IgD-negative memory B cell (primary cell): ENCODE results near the gene CNTNAP2. TPM values are rescaled to one million over a fixed set of nuclear protein-coding genes. Genes with fewer than 3 reads are reported as not detected.

Experiments used
- H3K27ac Mint-ChIP-seq, 3 donors: one replicate each; pipeline ENCODE4 v1.8.0; 2020 to 2022; ENCODE audit warnings: mild to moderate bottlenecking in 3 of 3, mixed read lengths in 3 of 3, moderate library complexity in 1 of 3
- H3K27me3 Mint-ChIP-seq: one replicate; pipeline ENCODE4 v1.8.0; 2021; ENCODE audit warnings: mixed read lengths
- H3K36me3 Mint-ChIP-seq: one replicate; pipeline ENCODE4 v1.8.0; 2020; ENCODE audit warnings: mild to moderate bottlenecking, mixed read lengths
- H3K4me1 Mint-ChIP-seq, 3 donors: one replicate each; pipeline ENCODE4 v1.8.0; 2020 to 2022; ENCODE audit warnings: mixed read lengths in 3 of 3, mild to moderate bottlenecking in 1 of 3
- H3K4me3 Mint-ChIP-seq, 4 donors: one replicate each; pipeline ENCODE4 v1.8.0; 2020 to 2022; ENCODE audit warnings: mild to moderate bottlenecking in 4 of 4, mixed read lengths in 4 of 4, moderate library complexity in 3 of 4
- H3K9me3 Mint-ChIP-seq, 3 donors: one replicate each; pipeline ENCODE4 v1.8.0; 2020 to 2021; ENCODE audit warnings: mixed read lengths in 3 of 3, mild to moderate bottlenecking in 1 of 3
- polyA plus RNA-seq: library from polyadenylated mRNA; unstranded; fragments of 300-500 nt; fragmentation: Illumina TruSeq; gene quantifications from one replicate; pipeline ENCODE4 v1.2.3, GENCODE V29; 2021

CNTNAP2 gene
- polyA plus RNA-seq, 1 donor from 2014 or later = 47.3 TPM

DNA sequence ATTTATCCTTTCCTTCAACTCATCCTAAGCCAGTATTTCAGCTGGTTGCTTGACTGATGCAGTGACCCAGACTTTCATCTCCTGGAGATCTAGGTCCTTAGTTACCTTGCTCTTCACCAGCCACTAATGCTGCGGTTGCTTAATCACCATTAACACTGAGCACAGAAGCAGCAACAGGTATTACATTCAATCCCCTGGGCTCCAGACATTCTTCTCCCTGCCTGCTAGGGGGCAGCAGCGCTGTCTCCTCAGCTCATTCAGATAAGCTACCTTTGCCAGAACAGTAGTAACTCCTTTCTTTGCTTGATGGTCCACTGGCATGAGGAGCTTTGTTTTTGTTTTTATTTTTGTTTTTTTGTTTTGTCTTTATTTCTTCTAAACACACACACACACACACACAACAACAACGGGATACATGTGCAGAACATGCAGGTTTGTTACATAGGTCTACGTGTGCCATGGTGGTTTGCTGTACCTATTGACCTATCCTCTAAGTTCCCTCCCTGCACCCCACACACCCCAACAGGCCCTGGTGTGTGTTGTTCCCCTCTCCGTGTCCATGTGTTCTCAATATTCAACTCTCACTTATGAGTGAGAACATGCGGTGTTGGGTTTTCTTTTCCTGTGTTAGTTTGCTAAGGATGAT is 1430.8 kb downstream of the CNTNAP2 start:
- no peaks in the 10 kb centered on the region for H3K27me3 Mint-ChIP-seq
- peaks cover 2% of the 10 kb centered on the region for H3K36me3 Mint-ChIP-seq

DNA sequence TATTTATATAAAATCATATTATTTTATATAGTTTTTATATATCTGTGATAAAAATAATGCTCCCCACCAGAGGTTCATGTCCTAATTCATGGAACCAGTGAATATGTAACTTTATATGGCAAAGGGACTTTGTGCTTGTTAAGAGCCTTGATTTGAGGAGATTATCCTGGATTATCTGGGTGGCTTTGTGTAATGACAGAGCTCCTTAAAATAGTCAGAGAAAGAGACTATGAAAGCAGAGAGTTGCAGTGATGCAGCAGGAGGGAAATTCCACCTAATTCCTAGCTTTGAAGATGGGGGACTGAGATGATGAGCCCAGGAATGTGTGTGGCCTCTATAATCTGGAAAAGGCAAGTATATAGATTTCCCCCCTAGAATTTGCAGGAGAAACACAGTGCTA is 1439.7 kb downstream of the CNTNAP2 start:
- Mint-ChIP-seq H3K27ac (peak overlapping the region in 1 of 3 donors; percentile 54), H3K9me3 (peaks cover 5 to 11% (median 6%) of the 10 kb centered on the region in 3 donors), H3K27me3 (no peaks in the 10 kb centered on the region), H3K4me3 (no peak overlapping the region), H3K36me3 (no peaks in the 10 kb centered on the region), H3K4me1 (peaks cover 0 to 3% (median 0%) of the 10 kb centered on the region in 3 donors)

More for the DNA sequence above, 1430.8 kb downstream of the CNTNAP2 start:
- Mint-ChIP-seq H3K27ac (peak overlapping the region in 1 of 3 donors; percentile 46), H3K9me3 (peaks cover 6 to 8% (median 7%) of the 10 kb centered on the region in 3 donors), H3K4me3 (no peak overlapping the region), H3K4me1 (no peaks in the 10 kb centered on the region)

DNA sequence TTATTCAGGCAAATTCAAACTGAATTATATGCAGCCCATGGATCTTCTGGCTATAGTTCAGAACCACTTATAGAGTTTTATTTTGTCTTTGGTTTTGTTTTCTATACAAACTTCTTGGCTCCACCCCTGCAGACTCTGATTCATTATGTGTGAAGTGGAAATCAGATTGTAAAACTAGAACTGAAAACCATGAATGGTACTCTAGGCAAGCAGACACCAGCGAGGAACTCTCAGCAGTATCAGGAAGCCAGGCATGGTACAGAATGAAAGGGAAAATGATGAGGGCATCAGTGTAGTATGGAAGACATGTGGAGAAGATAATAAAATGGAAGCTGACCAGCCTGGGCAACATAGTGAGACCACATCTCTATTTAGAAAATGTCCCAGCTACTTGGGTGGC is 1447.1 kb downstream of the CNTNAP2 start:
- Mint-ChIP-seq H3K27me3 (no peaks in the 10 kb centered on the region), H3K27ac (no peak overlapping the region), H3K4me1 (no peaks in the 10 kb centered on the region), H3K9me3 (peaks cover 1 to 9% (median 4%) of the 10 kb centered on the region in 3 donors), H3K4me3 (no peak overlapping the region), H3K36me3 (no peaks in the 10 kb centered on the region)

DNA sequence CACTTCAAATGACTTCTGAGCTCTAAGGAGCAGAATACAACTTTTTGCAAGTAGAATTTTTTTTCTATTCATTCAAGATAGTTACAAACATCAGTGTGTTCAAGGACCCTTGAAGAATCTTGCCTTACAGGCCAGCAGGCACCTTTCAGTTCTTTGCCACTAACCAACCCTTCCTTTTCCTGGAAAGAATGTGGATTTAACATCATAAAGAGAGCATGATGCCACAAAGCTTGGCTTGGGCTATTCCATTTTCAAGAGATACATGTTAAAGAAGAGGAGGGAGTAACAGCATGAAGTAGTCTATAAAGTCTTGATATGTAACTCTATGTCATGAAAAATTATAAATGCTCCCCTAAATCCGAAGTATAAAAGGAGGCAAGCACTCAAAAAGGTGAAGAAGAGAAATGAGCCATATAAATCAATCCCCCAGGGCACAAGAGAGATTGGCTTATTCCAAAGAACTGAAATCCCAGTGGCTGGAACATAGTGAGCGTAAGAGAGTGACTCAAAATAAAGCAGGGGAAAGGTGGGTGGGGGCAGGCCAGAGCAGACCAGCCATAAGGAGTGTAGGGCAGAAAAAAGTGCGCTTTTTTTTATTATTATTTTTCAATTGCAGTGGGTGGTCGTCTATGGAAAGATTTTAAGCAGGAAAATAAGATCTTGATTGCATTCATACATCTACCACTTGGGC is 1448.3 kb downstream of the CNTNAP2 start:
- Mint-ChIP-seq H3K27ac (no peak overlapping the region), H3K4me1 (no peaks in the 10 kb centered on the region), H3K27me3 (no peaks in the 10 kb centered on the region), H3K36me3 (no peaks in the 10 kb centered on the region), H3K4me3 (no peak overlapping the region), H3K9me3 (peaks cover 3 to 9% (median 4%) of the 10 kb centered on the region in 3 donors)

DNA sequence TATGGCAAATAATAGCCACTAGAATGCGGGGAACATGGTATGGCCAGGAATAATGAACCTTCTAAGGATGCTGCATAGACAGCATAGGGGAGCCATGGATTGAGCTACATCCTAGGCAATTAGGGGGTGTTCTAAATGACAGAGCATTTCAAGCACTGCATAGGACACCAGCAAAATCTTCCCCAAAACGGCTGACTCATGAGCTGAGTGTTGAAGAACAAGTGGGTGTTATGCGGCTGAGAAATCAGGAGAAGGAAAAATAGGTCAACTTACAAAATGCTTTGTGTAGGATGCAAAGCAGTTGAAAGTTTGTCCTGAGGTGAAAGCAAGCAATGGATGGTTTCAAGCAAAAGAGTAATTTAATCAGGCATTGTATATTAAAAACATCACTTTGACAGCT is 1450.4 kb downstream of the CNTNAP2 start:
- Mint-ChIP-seq H3K36me3 (no peaks in the 10 kb centered on the region), H3K9me3 (peaks cover 4 to 15% (median 9%) of the 10 kb centered on the region in 3 donors), H3K4me3 (no peak overlapping the region), H3K27ac (no peak overlapping the region), H3K4me1 (no peaks in the 10 kb centered on the region), H3K27me3 (no peaks in the 10 kb centered on the region)

DNA sequence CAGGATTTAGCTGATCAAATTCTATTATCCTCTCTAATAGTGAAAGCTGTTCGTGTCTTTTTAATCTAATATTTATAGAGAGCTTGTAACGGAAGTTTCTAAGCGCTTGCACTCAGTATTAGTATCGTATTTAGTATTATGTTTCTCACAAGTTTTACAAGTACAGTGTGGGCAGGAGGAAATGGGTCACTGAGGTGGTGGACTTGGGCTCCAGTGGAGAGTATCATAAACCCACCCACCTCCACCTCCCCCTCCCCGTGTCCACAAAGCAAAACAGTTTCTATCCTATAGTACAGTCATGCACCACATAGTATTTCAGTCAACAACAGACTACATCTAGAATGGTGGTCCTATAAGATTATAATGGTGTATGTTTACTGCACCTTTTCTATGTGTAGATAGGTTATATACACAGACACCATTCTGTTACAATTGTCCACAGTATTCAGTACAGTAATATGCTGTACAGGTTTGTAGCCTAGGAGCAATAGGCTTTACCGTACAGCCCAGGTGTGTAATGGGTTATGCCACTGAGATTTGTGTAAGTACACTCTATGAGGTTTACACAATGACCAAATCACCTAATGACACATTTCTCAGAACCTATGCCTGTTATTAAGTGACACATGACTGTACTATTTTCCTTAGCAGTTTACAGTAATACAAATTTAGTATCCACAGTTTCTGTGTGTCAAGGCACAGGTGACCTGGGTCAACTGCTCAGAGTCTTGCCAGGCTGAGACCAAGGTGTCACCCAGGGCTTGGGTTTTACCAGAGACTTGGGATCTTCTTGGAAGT is 1452.7 kb downstream of the CNTNAP2 start:
- Mint-ChIP-seq H3K36me3 (no peaks in the 10 kb centered on the region), H3K9me3 (peaks cover 4 to 15% (median 7%) of the 10 kb centered on the region in 3 donors), H3K4me1 (no peaks in the 10 kb centered on the region), H3K4me3 (no peak overlapping the region), H3K27me3 (no peaks in the 10 kb centered on the region), H3K27ac (no peak overlapping the region)

DNA sequence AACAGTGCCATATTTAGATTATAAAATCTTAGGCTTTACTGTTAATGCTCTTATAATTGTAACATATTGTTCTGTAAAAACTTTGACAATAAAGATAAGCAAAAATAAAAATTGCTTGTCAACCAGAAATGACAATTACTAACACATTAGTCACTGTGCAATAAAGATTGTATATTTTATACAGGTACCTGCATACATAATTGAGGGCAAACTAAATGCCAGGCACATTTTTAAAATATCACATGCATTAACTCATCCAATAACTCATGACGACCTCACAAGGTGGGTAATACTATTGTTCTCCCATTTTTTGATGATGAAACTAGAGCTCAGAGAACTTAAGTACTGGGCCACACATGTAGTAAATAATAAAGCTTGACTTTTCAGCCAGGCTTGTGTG is 1453.8 kb downstream of the CNTNAP2 start:
- Mint-ChIP-seq H3K36me3 (no peaks in the 10 kb centered on the region), H3K4me3 (no peak overlapping the region), H3K9me3 (peaks cover 5 to 10% (median 7%) of the 10 kb centered on the region in 3 donors), H3K27ac (no peak overlapping the region), H3K4me1 (no peaks in the 10 kb centered on the region), H3K27me3 (no peaks in the 10 kb centered on the region)

DNA sequence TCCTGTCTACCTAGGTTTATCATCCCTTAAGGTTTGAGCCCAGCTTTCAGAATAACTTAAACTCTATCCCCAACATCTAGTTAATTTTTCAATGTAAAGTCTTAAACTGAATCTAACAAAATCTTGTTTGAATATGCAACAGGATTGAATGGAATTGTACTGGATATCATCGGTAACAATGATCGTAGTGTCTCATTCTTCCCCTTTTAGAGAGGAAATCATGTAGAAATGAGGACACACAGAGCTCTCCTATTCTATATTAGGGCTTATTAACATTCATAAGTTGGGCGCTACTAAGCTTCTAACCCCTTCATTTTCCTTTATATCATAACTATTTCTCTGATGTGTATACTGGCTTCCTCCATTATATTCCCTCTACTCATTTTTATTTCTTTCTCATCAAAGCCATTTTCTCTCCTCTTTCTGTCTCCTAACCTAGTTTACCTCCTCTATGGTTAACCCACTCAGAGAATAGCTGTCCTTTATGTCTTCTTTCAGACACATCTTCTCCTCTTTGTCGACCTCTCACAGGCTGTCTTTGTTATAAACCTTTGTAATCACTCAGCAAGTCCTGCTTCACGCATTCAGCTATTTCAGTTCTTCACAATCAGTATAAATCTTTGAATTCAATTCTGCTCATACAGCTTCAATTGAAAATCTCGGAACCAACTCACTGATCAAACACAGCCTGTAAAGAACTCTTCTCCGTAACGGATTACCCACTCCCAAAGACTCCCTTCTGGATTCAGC is 1455.0 kb downstream of the CNTNAP2 start:
- no peaks in the 10 kb centered on the region for H3K4me1 Mint-ChIP-seq
- no peaks in the 10 kb centered on the region for H3K27me3 Mint-ChIP-seq
- no peak overlapping the region for H3K4me3 Mint-ChIP-seq
- no peaks in the 10 kb centered on the region for H3K36me3 Mint-ChIP-seq
- H3K9me3 Mint-ChIP-seq = peaks cover 5 to 10% (median 6%) of the 10 kb centered on the region in 3 donors
- no peak overlapping the region for H3K27ac Mint-ChIP-seq

DNA sequence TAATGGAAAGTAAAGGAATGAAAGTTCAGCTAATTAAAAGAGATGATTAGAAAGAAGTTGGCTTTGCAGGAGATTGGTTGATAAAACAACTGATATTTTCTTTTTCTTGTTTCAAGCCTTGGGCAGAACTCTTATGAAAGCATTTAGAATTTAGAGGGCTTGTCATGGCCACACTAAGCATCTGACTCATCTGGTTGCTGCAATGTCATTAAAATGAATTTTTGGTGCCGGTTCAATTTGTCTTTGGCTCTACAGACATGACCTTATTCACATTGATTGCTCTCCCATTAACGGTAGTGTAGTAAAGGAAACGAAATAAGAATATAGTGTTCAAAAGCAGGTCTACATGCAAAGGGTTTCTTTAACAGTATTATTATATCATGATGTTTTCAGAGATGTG is 1461.6 kb downstream of the CNTNAP2 start:
- Mint-ChIP-seq H3K9me3 (peaks cover 0 to 3% (median 3%) of the 10 kb centered on the region in 3 donors), H3K36me3 (no peaks in the 10 kb centered on the region), H3K4me1 (no peaks in the 10 kb centered on the region), H3K4me3 (no peak overlapping the region), H3K27ac (no peak overlapping the region), H3K27me3 (no peaks in the 10 kb centered on the region)

DNA sequence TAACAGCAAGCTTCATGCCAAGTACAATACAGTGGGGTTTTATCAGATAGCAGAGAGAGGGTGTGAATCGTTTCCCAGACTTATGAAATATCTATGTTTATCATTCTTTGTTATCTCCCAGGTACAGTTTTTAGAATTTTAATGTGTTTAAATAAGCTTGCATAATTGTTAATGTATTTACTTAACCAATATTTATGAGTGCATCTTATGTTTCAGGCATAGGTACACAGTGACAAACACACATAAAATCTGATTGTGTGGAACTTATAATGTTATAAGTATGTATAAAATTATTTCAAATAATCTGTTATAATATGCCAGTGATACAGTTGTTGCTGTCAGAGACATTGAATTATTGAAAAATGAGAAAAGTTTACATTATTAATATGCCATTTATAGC is 1462.5 kb downstream of the CNTNAP2 start:
- H3K27ac Mint-ChIP-seq = no peak overlapping the region
- peaks cover 0 to 4% (median 3%) of the 10 kb centered on the region in 3 donors for H3K9me3 Mint-ChIP-seq
- no peaks in the 10 kb centered on the region for H3K27me3 Mint-ChIP-seq
- H3K4me1 Mint-ChIP-seq = no peaks in the 10 kb centered on the region
- no peaks in the 10 kb centered on the region for H3K36me3 Mint-ChIP-seq
- H3K4me3 Mint-ChIP-seq = no peak overlapping the region

DNA sequence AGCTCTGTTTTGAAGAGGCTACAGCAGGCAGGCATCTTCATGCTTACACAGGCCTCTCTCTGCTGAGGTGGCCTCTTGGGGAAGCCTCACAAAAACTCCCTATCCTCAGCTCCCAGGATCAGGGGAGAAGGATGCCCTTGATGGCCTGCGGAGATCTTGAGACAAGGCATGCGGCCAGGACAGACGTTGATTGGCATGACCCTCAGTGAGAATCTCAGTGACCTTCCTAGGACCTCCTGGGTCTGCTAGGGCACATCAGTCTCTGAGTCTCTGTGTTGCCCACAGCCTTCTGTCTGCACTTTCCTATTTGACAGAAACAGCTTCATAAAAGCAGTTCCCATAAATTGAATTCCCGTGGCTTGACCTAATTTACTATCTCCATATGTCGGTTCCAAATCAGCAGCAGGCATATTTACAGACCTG is 1468.2 kb downstream of the CNTNAP2 start:
- no peaks in the 10 kb centered on the region for H3K36me3 Mint-ChIP-seq
- no peak overlapping the region for H3K27ac Mint-ChIP-seq
- no peak overlapping the region for H3K4me3 Mint-ChIP-seq
- H3K9me3 Mint-ChIP-seq = peaks cover 0 to 4% (median 3%) of the 10 kb centered on the region in 3 donors
- no peaks in the 10 kb centered on the region for H3K27me3 Mint-ChIP-seq
- no peaks in the 10 kb centered on the region for H3K4me1 Mint-ChIP-seq

DNA sequence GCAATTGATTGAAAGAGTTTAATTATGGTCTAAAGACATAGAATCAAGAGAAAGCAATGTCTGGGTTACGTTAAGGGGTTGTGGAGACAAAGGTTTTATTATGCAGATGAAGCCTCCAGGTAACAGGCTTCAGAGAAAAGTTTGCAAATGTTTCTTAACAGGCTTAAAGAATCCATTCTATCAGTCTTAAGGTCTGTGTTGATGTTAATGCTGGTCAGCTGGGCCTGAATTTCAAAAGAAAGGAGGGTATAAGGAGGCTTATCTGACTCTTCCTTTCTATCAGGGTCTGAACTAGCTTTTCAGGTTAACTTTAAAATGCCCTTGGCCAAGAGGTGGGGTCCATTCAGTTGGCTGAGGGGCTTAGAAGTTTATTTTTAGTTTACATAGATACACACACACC is 1469.5 kb downstream of the CNTNAP2 start:
- Mint-ChIP-seq H3K27ac (no peak overlapping the region), H3K4me3 (no peak overlapping the region), H3K27me3 (no peaks in the 10 kb centered on the region), H3K4me1 (no peaks in the 10 kb centered on the region), H3K36me3 (no peaks in the 10 kb centered on the region), H3K9me3 (peaks cover 0 to 7% (median 3%) of the 10 kb centered on the region in 3 donors)

DNA sequence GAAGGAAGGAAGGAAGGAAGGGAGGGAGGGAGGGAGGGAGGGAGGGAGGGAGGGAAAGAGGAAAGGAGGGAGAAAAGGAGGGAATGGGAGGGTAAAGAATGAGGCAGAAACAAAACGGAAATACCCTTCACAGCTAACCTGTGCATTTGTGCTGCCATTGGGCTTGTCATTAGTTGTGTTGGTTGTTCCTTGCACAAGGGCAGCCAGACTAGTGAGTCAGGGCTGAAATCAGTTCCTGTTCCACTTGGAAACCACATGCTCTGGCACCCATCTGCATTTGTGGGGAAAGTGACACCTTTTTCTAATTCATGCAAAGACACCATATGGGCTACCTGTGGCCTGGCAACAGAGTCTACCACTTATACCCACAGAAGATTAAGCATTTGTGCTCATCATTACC is 1469.9 kb downstream of the CNTNAP2 start:
- Mint-ChIP-seq H3K4me3 (no peak overlapping the region), H3K9me3 (peaks cover 0 to 7% (median 3%) of the 10 kb centered on the region in 3 donors), H3K36me3 (no peaks in the 10 kb centered on the region), H3K27ac (no peak overlapping the region), H3K27me3 (no peaks in the 10 kb centered on the region), H3K4me1 (no peaks in the 10 kb centered on the region)

DNA sequence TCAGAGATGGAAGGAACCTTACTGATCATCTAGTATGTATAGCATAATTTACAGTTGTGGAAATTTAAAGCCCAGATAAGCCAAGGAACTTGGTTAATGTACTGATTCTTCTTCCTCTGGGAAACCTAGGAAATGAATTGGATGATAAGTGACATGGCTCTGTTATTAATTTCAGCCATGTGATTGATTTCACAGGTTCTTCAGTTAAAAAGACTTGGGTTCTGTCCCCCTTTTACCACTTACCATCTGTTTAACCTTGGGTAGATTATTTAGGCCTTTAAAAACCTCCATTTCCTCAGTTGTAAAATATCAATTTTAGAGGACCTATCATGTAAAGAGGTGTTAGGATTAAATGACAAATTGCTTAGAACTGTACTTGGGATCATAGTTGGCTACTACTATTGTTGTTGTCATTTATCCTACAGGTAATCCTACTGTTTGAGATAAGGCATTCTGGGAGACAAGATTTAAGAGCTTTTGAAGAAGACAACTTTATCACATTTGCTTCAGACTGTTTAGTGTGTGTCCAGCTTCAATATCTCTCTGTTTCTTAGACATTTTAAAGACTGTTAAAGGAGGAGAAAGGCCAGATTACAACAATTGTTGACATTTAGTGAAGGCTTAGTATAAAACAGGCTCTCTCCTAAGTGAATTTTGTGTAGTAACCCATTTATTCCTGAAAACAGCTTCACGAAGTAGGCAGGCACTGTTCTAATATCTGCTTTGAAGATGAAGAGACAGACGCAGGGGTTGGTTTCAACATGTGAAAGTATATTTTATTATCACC is 1476.9 kb downstream of the CNTNAP2 start:
- Mint-ChIP-seq H3K9me3 (peaks cover 1 to 4% (median 3%) of the 10 kb centered on the region in 3 donors), H3K27me3 (no peaks in the 10 kb centered on the region), H3K36me3 (no peaks in the 10 kb centered on the region), H3K27ac (no peak overlapping the region), H3K4me3 (no peak overlapping the region), H3K4me1 (no peaks in the 10 kb centered on the region)
